MCF 10A (cell line): ENCODE data around the gene SCGB1C2. TPM values are rescaled to one million over a fixed set of nuclear protein-coding genes. Genes with fewer than 3 reads are reported as not detected.
"Not testable (repeated sequence)": the region's sequence is repeated elsewhere in the genome, so short reads cannot be mapped to it uniquely, and the experiment has no call there.

Source experiments
- Bru-seq: library from RNA; stranded (reverse); fragments of 400-500 nt; gene quantifications from one replicate; lab custom pipeline; 2021; lab: Mats Ljungman, UMichigan
- BruChase-seq, 2 experiments: library from RNA; stranded (reverse); fragments of 400-500 nt; gene quantifications; one replicate each; lab custom pipeline; 2021; lab: Mats Ljungman, UMichigan
- BruUV-seq: library from RNA; stranded (reverse); fragments of 400-500 nt; replicated peaks from 2 replicates; lab custom pipeline; 2021; lab: Mats Ljungman, UMichigan
- CTCF ChIA-PET: fragments of 300-600 bp; sonication (Branson Sonifier 250); formaldehyde crosslinking; extraction: SDS; loops from one replicate; lab custom pipeline; 2021; ENCODE audit warnings: antibody characterized with exemption, inconsistent platforms; lab: Yijun Ruan, JAX
- POLR2A ChIA-PET: fragments of 300-600, 350-650 bp; sonication (Branson Sonifier 250); formaldehyde crosslinking; extraction: SDS; loops from one replicate; lab custom pipeline; 2020; ENCODE audit warnings: antibody characterized with exemption, inconsistent platforms; lab: Yijun Ruan, JAX
- DNase-seq: peaks from one replicate; pipeline ENCODE4 v3.0.0-alpha.2; 2018; ENCODE audit not compliant: unreplicated experiment
- H3K27ac Mint-ChIP-seq: one replicate; pipeline ENCODE4 v1.8.0; 2022; ENCODE audit warnings: mild to moderate bottlenecking, low read depth, mixed read lengths; ENCODE audit not compliant: unreplicated experiment
- H3K27me3 Mint-ChIP-seq: one replicate; pipeline ENCODE4 v1.8.0; 2022; ENCODE audit warnings: mixed read lengths; ENCODE audit not compliant: insufficient read depth, unreplicated experiment
- H3K36me3 Mint-ChIP-seq: one replicate; pipeline ENCODE4 v1.8.0; 2022; ENCODE audit warnings: mild to moderate bottlenecking, moderate library complexity, mixed read lengths; ENCODE audit not compliant: insufficient read depth, unreplicated experiment
- H3K4me1 Mint-ChIP-seq: one replicate; pipeline ENCODE4 v1.8.0; 2022; ENCODE audit warnings: mixed read lengths; ENCODE audit not compliant: insufficient read depth, unreplicated experiment
- H3K4me3 Mint-ChIP-seq: one replicate; pipeline ENCODE4 v1.8.0; 2022; ENCODE audit warnings: mild to moderate bottlenecking, moderate library complexity, mixed read lengths; ENCODE audit not compliant: unreplicated experiment
- H3K9me3 Mint-ChIP-seq: one replicate; pipeline ENCODE4 v1.8.0; 2022; ENCODE audit warnings: mixed read lengths; ENCODE audit not compliant: unreplicated experiment
- intact Hi-C: fragments of 100-400 bp; cut with micrococcal nuclease; formaldehyde crosslinking; loops from 2 replicates; pipeline ENCODE4 v1.14.1; 2022
- long read RNA-seq: library from polyadenylated mRNA; stranded (forward); transcript quantifications from one replicate; pipeline ENCODE4 v2.0.0, GENCODE V29; 2022
- total RNA-seq: library from RNA; stranded (reverse); gene quantifications from 2 replicates; pipeline ENCODE4 v1.2.3, GENCODE V29; 2022

Gene SCGB1C2
- total RNA-seq (not detected in 2 replicates), Bru-seq, nascent RNA (not detected), BruChase-seq, experiment 1, labeled RNA remaining after a 6-hour chase (not detected), BruChase-seq, experiment 2, labeled RNA remaining after a 2-hour chase (not detected)
- long read RNA-seq = 0 reads

DNA sequence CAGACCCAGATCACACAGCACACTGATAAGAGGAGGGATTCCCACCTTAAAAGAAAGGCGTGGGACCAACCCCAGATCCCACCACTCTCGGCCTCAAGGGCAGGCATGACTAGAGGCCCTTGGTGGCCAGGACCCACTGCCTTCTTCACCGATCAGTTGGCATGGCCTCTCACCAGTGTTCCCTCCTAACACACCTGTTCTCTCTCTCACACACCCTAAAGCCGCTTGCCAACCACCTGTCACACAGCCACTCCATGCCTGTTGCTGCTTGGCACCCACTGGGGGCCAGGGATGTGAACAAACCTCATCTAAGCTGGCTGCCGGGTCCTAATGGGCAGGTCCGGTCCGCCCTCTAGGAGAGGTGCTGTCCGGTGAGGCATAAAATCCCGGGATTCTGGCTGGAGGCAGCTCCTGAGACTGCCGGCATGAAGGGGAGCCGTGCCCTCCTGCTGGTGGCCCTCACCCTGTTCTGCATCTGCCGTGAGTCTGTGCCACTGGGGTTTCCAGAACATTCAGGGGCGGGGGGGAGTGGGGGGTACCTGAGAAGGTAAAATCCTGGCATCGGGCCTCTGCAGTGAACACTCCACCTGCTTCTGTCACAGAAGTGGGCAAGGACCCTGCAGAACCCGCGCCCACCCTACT is at the start of gene SCGB1C2:
Gene SCGB1C2 (plus strand): TSS at position 404 of the 642 bp plus-strand sequence. CDS start 22 bp downstream, at position 426.
- H3K36me3 Mint-ChIP-seq, POLR2A ChIA-PET, DNase-seq, BruUV-seq, H3K4me1 Mint-ChIP-seq, H3K9me3 Mint-ChIP-seq, CTCF ChIA-PET, H3K4me3 Mint-ChIP-seq, H3K27ac Mint-ChIP-seq, intact Hi-C loops: not testable (repeated sequence)
- peaks cover 11% of the 10 kb centered on the region for H3K27me3 Mint-ChIP-seq

DNA sequence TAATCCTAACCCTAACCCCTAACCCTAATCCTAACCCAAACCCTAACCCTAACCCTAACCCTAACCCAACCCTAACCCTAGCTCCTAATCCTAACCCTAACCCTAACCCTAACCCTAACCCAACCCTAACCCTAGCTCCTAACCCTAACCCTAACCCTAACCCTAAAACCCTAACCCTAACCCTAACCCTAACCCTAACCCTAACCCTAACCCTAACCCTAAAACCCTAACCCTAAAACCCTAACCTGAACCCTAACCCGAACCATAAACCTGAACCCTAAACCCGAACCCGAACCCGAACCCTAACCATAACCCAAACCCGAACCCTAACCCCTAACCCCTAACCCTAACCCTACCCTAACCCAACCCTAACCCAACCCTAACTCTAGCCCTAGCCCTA is 24.3 kb upstream of the SCGB1C2 start:
- H3K27ac Mint-ChIP-seq, H3K36me3 Mint-ChIP-seq, H3K27me3 Mint-ChIP-seq, CTCF ChIA-PET, BruUV-seq, intact Hi-C loops, DNase-seq, POLR2A ChIA-PET, H3K4me1 Mint-ChIP-seq, H3K4me3 Mint-ChIP-seq, H3K9me3 Mint-ChIP-seq: not testable (repeated sequence)

DNA sequence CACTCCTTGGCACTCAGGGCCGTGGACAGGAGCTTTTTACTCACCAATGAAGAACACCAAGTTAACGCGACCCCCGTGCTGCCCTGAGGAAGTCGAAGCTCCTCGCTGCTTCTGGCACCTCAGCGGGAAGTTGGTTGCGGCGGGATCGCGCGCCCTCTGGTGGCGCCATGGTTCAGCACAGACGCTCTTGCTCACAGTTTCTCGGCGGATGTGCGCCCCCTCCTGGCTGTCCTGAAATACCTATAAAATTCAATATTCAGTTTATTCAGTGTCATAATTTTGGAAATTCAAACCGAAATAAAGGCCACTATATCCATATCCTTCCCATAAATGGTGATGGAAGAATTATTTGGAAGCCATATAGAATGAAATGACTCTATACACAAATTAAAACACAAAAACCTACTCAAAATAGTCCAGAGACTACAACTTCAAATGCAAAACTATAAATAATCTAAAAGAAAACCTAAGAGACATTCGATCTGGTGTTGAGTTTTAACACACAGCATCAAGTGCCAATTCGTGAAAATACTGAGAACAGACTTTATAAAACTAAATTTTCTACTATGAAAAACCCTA is 18.9 kb upstream of the SCGB1C2 start:
- CTCF ChIA-PET, H3K27me3 Mint-ChIP-seq, H3K9me3 Mint-ChIP-seq, H3K36me3 Mint-ChIP-seq, H3K4me3 Mint-ChIP-seq, H3K4me1 Mint-ChIP-seq, H3K27ac Mint-ChIP-seq, POLR2A ChIA-PET, intact Hi-C loops, BruUV-seq, DNase-seq: not testable (repeated sequence)

DNA sequence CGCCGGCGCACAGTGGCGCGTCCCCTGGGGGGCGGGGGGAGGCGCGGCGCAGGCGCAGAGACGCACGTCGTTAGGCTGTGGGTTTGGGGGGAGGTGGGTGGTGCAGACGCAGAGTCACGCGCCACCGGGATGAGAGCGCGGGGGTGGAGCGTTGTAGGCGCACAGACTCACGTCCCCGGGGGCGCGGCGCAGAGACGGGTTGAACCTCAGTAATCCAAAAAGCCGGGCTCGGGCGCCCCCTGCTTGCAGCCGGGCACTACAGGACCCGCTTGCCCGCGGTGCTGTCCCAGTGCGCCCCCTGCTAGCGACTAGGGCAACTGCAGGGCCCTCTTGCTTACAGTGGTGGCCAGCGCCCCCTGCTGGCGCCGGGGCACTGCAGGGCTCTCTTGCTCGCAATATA is 3.4 kb upstream of the SCGB1C2 start:
- H3K27ac Mint-ChIP-seq, H3K9me3 Mint-ChIP-seq, POLR2A ChIA-PET, H3K36me3 Mint-ChIP-seq, H3K27me3 Mint-ChIP-seq, H3K4me3 Mint-ChIP-seq, BruUV-seq, CTCF ChIA-PET, DNase-seq, H3K4me1 Mint-ChIP-seq, intact Hi-C loops: not testable (repeated sequence)

DNA sequence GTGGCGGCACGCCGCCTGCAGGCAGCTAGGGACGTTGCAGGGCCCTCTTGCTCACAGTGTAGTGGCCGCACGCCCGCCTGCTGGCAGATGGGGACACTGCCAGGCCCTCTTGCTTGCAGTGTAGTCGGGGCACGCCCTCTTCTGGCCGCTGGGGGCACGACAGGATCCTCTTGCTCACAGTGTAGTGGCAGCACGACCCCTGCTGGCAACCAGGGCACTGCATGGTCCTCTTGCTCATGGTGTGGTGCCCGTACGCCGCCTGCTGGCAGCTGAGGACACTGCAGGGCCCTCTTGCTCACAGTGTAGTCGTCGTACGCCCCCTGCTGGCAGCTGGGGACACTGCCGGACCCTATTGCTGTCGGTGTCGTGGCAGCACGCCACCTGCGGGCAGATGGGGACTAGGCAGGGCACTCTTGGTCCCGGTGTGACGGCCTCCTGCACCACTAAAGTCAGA is 3.0 kb upstream of the SCGB1C2 start:
- intact Hi-C loops, POLR2A ChIA-PET: not testable (repeated sequence)

DNA sequence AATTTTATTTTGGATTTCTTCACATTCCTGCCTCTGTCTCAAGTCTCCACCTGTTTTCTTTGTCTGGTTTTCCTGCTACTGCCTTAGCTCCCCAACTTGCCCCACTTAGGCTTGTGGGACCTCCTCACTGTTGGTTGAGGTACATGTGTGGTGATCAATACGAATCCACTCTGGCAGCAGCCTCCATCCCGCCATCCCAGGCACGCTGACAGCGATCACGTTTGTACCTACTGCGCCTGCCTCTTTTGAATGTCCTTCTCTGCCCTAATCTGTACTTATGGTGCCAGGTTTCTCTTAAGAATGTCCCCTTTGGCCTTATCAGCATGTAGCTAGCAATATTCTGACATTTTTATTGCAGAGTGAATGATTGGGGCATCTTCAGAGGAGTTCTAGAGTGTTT is 2.3 kb upstream of the SCGB1C2 start:
- H3K4me1 Mint-ChIP-seq, H3K27ac Mint-ChIP-seq, DNase-seq, H3K9me3 Mint-ChIP-seq, BruUV-seq, H3K4me3 Mint-ChIP-seq, H3K36me3 Mint-ChIP-seq, CTCF ChIA-PET, POLR2A ChIA-PET, intact Hi-C loops: not testable (repeated sequence)
- peaks cover 11% of the 10 kb centered on the region for H3K27me3 Mint-ChIP-seq

More for the DNA sequence above, 3.0 kb upstream of the SCGB1C2 start:
- DNase-seq, CTCF ChIA-PET, BruUV-seq, H3K4me3 Mint-ChIP-seq, H3K27me3 Mint-ChIP-seq, H3K4me1 Mint-ChIP-seq, H3K36me3 Mint-ChIP-seq, H3K9me3 Mint-ChIP-seq, H3K27ac Mint-ChIP-seq: not testable (repeated sequence)

DNA sequence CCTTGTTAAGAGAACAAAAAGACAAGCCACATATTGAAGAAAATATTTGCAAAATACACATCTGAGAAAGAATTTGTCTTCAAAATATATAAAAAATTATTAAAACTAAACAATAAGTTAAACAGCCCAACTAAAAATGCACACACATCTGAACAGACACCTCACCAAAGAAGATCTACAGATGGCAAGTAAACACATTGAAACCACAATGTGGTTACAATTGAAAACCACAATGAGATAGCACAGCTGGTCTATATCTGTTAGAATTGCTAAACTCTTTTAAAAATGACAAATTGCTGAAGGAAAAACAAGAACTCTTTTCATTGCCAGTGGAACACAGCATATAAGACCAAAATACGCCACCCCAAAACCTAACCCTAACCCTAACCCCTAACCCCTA is 1.5 kb upstream of the SCGB1C2 start:
- H3K27ac Mint-ChIP-seq, POLR2A ChIA-PET, H3K4me3 Mint-ChIP-seq, CTCF ChIA-PET, BruUV-seq, intact Hi-C loops, H3K9me3 Mint-ChIP-seq, H3K36me3 Mint-ChIP-seq, H3K4me1 Mint-ChIP-seq, DNase-seq: not testable (repeated sequence)
- H3K27me3 Mint-ChIP-seq = peaks cover 11% of the 10 kb centered on the region
